ENCODE measurements around the gene ALS2CL. TPM values are rescaled to one million over a fixed set of nuclear protein-coding genes. Genes with fewer than 3 reads are reported as not detected.

The ALS2CL gene
- polyA plus RNA-seq, 2 of the 4 experiments (the other 2 are of a cell fraction) = 2.3 to 4.0 TPM

GRCh38 chr3:46643701-46644100, 49.8 kb downstream of the ALS2CL start:
- no peak overlapping the region for H3K4me3 ChIP-seq
- DNase-seq (ENCODE audit: low read depth in 1 of 2, low spot score in 1 of 2) (no peak), ATAC-seq (no peak), FAIRE-seq (no peak)
- H3K4me2 ChIP-seq = no peak overlapping the region
- no peaks in the 10 kb centered on the region for H3K4me1 ChIP-seq
- CTCF ChIA-PET = interaction anchor here (1.4 kb wide), 1 partner anchor 155 kb away, joined by 4 read pairs; no protein-coding TSS in a partner anchor
- no peak overlapping the region for H3K27ac ChIP-seq
- POLR2A ChIA-PET = no interaction called here
- TF ChIP-seq FOSL2 (IDR thresholded peaks at IDR 0.05) = no peak
- TF ChIP-seq FOSL2 (CRISPR knock-in tag; IDR thresholded peaks at IDR 0.05) = no peak
- TF ChIP-seq, protein P1, sequence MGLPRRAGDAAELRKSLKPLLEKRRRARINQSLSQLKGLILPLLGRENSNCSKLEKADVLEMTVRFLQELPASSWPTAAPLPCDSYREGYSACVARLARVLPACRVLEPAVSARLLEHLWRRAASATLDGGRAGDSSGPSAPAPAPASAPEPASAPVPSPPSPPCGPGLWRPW (IDR thresholded peaks at IDR 0.05) = no peak
- TF ChIP-seq MAZ (IDR thresholded peaks at IDR 0.05; ENCODE audit: borderline replicate concordance, low read depth, low read length) = no peak
- no peak for TF ChIP-seq TP53 (CRISPR knock-in tag; IDR thresholded peaks at IDR 0.05)
- 0% methylated on average over 1 of the region's 1 CpG for WGBS (ENCODE audit: missing lambda C conversion rate)
- H3K9me3 ChIP-seq = no peaks in the 10 kb centered on the region; the same call in 2 of the 3 replicates

GRCh38 chr3:46642971-46643370, 50.5 kb downstream of the ALS2CL start:
- DNase-seq (ENCODE audit: low read depth in 1 of 2, low spot score in 1 of 2) (no peak), ATAC-seq (no peak), FAIRE-seq (no peak)
- H3K4me2 ChIP-seq = no peak overlapping the region
- no peak overlapping the region for H3K27ac ChIP-seq
- H3K4me1 ChIP-seq = no peaks in the 10 kb centered on the region
- no peaks in the 10 kb centered on the region; the same call in 2 of the 3 replicates for H3K9me3 ChIP-seq
- POLR2A ChIA-PET = no interaction called here
- TF ChIP-seq FOXS1 (CRISPR knock-in tag; IDR thresholded peaks at IDR 0.05) (no peak), JUNB (IDR thresholded peaks at IDR 0.05) (no peak), POLR2A (IDR thresholded peaks at IDR 0.05; ENCODE audit: low read length) (no peak), RNF2 (IDR thresholded peaks at IDR 0.05; ENCODE audit: borderline replicate concordance, low read depth) (no peak), HOXB13 (CRISPR knock-in tag; IDR thresholded peaks at IDR 0.05; ENCODE audit: low read depth) (no peak), CEBPB (IDR thresholded peaks at IDR 0.05) (no peak), ZFP36 (IDR thresholded peaks at IDR 0.05; ENCODE audit: borderline replicate concordance, partially characterized antibody) (no peak), HMGXB4 (CRISPR knock-in tag; IDR thresholded peaks at IDR 0.05; ENCODE audit: borderline replicate concordance) (no peak), RARB (CRISPR knock-in tag; IDR thresholded peaks at IDR 0.05) (no peak), EHMT2 (IDR thresholded peaks at IDR 0.05; ENCODE audit: low read depth) (no peak)
- TF ChIP-seq, protein P2, sequence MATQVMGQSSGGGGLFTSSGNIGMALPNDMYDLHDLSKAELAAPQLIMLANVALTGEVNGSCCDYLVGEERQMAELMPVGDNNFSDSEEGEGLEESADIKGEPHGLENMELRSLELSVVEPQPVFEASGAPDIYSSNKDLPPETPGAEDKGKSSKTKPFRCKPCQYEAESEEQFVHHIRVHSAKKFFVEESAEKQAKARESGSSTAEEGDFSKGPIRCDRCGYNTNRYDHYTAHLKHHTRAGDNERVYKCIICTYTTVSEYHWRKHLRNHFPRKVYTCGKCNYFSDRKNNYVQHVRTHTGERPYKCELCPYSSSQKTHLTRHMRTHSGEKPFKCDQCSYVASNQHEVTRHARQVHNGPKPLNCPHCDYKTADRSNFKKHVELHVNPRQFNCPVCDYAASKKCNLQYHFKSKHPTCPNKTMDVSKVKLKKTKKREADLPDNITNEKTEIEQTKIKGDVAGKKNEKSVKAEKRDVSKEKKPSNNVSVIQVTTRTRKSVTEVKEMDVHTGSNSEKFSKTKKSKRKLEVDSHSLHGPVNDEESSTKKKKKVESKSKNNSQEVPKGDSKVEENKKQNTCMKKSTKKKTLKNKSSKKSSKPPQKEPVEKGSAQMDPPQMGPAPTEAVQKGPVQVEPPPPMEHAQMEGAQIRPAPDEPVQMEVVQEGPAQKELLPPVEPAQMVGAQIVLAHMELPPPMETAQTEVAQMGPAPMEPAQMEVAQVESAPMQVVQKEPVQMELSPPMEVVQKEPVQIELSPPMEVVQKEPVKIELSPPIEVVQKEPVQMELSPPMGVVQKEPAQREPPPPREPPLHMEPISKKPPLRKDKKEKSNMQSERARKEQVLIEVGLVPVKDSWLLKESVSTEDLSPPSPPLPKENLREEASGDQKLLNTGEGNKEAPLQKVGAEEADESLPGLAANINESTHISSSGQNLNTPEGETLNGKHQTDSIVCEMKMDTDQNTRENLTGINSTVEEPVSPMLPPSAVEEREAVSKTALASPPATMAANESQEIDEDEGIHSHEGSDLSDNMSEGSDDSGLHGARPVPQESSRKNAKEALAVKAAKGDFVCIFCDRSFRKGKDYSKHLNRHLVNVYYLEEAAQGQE (IDR thresholded peaks at IDR 0.05) = no peak
- TF ChIP-seq, protein P3, sequence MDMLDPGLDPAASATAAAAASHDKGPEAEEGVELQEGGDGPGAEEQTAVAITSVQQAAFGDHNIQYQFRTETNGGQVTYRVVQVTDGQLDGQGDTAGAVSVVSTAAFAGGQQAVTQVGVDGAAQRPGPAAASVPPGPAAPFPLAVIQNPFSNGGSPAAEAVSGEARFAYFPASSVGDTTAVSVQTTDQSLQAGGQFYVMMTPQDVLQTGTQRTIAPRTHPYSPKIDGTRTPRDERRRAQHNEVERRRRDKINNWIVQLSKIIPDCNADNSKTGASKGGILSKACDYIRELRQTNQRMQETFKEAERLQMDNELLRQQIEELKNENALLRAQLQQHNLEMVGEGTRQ (IDR thresholded peaks at IDR 0.05) = no peak
- WGBS (ENCODE audit: missing lambda C conversion rate) = 30% methylated on average over 6 of the region's 6 CpGs
- CTCF ChIA-PET = no interaction called here
- H3K4me3 ChIP-seq = no peak overlapping the region

DNA sequence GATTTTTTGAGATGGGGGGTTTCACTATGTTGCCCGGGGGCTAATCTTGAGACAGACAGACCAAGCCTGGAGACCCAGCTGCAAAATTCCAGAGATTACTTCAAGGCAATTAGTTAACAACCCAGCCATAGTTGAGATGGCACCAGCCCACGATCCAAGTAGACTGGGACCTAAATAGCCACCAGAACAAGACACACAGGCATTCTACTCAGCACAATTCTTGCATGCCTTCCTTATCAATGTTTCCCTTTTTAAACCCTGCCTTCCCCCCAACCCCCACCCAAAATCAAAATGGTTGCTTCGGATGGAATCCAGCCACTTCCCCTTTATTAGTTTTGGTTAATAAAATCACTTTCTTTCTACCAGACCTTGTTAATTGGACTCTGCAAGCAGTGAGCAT, 52.6 kb downstream of the ALS2CL start:
- ChIA-PET POLR2A (no interaction called here), CTCF (interaction anchor here (1.1 kb wide), 1 partner anchor 11 kb away, joined by 4 read pairs; no protein-coding TSS in a partner anchor)
- TF ChIP-seq HOXB5 (CRISPR knock-in tag; IDR thresholded peaks at IDR 0.05) = no peak
- DNase-seq (ENCODE audit: low read depth in 1 of 2, low spot score in 1 of 2) = no peak
- H3K4me2 ChIP-seq = no peak overlapping the region
- no peaks in the 10 kb centered on the region; the same call in 2 of the 3 replicates for H3K9me3 ChIP-seq
- 3% methylated on average over 3 of the region's 3 CpGs for WGBS (ENCODE audit: missing lambda C conversion rate)
- H3K4me3 ChIP-seq = no peak overlapping the region
- H3K4me1 ChIP-seq = no peaks in the 10 kb centered on the region
- no peak for ATAC-seq
- no peak for FAIRE-seq
- H3K27ac ChIP-seq = no peak overlapping the region
